ENCODE measurements around the gene WNK3. TPM values are rescaled to one million over a fixed set of nuclear protein-coding genes. Genes with fewer than 3 reads are reported as not detected.

The WNK3 gene
- total RNA-seq, 2 experiments from 2014 or later = 0.17 TPM; not detected in 1

DNA sequence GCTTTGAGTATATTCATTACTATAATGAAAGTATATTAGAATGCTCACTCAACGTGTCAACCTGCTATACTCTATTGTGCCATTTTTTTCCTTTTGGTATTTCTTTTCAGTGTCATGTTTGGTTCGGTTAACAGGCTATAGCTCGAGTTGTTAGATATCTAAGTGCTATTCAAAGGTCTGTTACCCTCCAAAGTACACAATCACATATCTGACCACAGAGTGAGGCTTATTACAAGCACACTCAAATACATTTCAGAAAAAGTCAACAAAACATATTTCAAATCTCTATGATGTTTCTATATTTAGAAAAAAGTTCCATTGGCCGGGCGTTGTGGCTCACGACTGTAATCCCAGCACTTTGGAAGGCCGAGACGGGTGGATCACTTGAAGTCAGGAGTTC lies 32.8 kb downstream of the WNK3 start:
- Histone ChIP-seq H3K27ac (ENCODE audit: low read depth, low read length, poor library complexity, severe bottlenecking) (no peak overlapping the region), H3K9me2 (ENCODE audit: insufficient read depth, low read length) (no peaks in the 10 kb centered on the region), H3K4me3 (ENCODE audit: low read depth, low read length, poor library complexity, severe bottlenecking) (no peak overlapping the region), H3K9me3 (ENCODE audit: low read length) (no peaks in the 10 kb centered on the region), H3K4me2 (ENCODE audit: low read length) (no peak overlapping the region), H3K4me1 (ENCODE audit: insufficient read depth, low read length, poor library complexity, severe bottlenecking) (no peaks in the 10 kb centered on the region), H3K79me2 (ENCODE audit: insufficient read depth, low read depth, low read length) (no peaks in the 10 kb centered on the region), H3K36me3 (ENCODE audit: insufficient read depth, low read length) (no peaks in the 10 kb centered on the region), H4K20me1 (ENCODE audit: insufficient read depth, low read length) (no peaks in the 10 kb centered on the region), H2AFZ (ENCODE audit: low read length) (no peak overlapping the region)
- POLR2A ChIA-PET = no interaction called here
- BruUV-seq (replicated peaks) = no TSS peak
- no peak for DNase-seq (ENCODE audit: low spot score)
- TF ChIP-seq, protein P1, sequence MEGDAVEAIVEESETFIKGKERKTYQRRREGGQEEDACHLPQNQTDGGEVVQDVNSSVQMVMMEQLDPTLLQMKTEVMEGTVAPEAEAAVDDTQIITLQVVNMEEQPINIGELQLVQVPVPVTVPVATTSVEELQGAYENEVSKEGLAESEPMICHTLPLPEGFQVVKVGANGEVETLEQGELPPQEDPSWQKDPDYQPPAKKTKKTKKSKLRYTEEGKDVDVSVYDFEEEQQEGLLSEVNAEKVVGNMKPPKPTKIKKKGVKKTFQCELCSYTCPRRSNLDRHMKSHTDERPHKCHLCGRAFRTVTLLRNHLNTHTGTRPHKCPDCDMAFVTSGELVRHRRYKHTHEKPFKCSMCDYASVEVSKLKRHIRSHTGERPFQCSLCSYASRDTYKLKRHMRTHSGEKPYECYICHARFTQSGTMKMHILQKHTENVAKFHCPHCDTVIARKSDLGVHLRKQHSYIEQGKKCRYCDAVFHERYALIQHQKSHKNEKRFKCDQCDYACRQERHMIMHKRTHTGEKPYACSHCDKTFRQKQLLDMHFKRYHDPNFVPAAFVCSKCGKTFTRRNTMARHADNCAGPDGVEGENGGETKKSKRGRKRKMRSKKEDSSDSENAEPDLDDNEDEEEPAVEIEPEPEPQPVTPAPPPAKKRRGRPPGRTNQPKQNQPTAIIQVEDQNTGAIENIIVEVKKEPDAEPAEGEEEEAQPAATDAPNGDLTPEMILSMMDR (conservative IDR thresholded peaks at IDR 0.05; ENCODE audit: low read length) = no peak
- TF ChIP-seq EZH2phosphoT487 (IDR thresholded peaks at IDR 0.05; ENCODE audit: borderline replicate concordance, low read depth, low read length) = no peak
- intact Hi-C loops (cut with micrococcal nuclease; ENCODE audit: unreplicated experiment) = no loop called here
- CTCF ChIA-PET (ENCODE audit: unreplicated experiment) = no interaction called here

DNA sequence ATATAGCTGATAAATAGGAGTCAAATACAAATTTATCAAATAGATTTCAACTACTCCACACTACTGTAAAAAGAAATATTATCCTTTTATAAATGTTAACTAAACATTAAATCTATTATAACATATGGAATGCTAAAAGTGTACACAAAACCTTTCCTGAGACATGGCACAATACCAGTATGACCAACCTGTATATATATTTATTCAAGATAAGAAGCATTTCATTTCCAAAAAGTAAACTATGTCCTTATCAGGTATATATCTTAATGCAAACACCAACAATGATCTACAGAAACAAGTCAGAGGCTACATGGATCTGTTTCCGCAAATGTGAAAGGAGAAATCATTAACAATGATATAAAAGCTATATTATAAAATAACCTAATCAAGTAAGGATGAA lies 37.8 kb downstream of the WNK3 start:
- Histone ChIP-seq H3K9me2 (ENCODE audit: insufficient read depth, low read length) (no peaks in the 10 kb centered on the region), H3K4me2 (ENCODE audit: low read length) (no peak overlapping the region), H3K9me3 (ENCODE audit: low read length) (no peaks in the 10 kb centered on the region), H3K27ac (ENCODE audit: low read depth, low read length, poor library complexity, severe bottlenecking) (no peak overlapping the region), H3K4me1 (ENCODE audit: insufficient read depth, low read length, poor library complexity, severe bottlenecking) (no peaks in the 10 kb centered on the region), H3K79me2 (ENCODE audit: insufficient read depth, low read depth, low read length) (no peaks in the 10 kb centered on the region), H2AFZ (ENCODE audit: low read length) (no peak overlapping the region), H3K4me3 (ENCODE audit: low read depth, low read length, poor library complexity, severe bottlenecking) (no peak overlapping the region), H3K36me3 (ENCODE audit: insufficient read depth, low read length) (no peaks in the 10 kb centered on the region), H4K20me1 (ENCODE audit: insufficient read depth, low read length) (no peaks in the 10 kb centered on the region)
- ChIA-PET POLR2A (no interaction called here), CTCF (ENCODE audit: unreplicated experiment) (no interaction called here)
- intact Hi-C loops (cut with micrococcal nuclease; ENCODE audit: unreplicated experiment) = no loop called here
- no peak for TF ChIP-seq EZH2phosphoT487 (IDR thresholded peaks at IDR 0.05; ENCODE audit: borderline replicate concordance, low read depth, low read length)
- TF ChIP-seq, protein P1 (conservative IDR thresholded peaks at IDR 0.05; ENCODE audit: low read length) = no peak
- no TSS peak for BruUV-seq (replicated peaks)
- no peak for DNase-seq (ENCODE audit: low spot score)

DNA sequence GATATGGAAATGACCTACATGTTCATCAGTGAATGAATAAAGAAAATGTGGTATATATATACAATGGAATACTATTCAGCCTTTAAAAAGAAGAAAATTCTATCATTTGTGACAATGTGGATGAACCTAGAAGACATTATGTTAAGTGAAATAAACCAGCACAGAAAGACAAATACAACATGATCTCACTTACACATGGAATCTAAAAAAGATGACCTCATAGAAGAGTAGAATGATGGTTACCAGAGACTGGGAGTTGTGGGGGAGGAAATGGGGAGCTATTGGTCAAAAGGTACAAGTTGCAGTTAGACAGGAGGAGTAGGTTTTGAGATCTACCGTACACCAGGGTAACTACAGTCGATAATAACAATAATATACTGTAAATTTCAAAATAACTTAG lies 51.5 kb downstream of the WNK3 start:
- Histone ChIP-seq H3K79me2 (ENCODE audit: insufficient read depth, low read depth, low read length) (no peaks in the 10 kb centered on the region), H3K4me3 (ENCODE audit: low read depth, low read length, poor library complexity, severe bottlenecking) (no peak overlapping the region), H3K9me2 (ENCODE audit: insufficient read depth, low read length) (no peaks in the 10 kb centered on the region), H3K36me3 (ENCODE audit: insufficient read depth, low read length) (no peaks in the 10 kb centered on the region), H4K20me1 (ENCODE audit: insufficient read depth, low read length) (no peaks in the 10 kb centered on the region), H3K4me1 (ENCODE audit: insufficient read depth, low read length, poor library complexity, severe bottlenecking) (no peaks in the 10 kb centered on the region), H2AFZ (ENCODE audit: low read length) (no peak overlapping the region), H3K27ac (ENCODE audit: low read depth, low read length, poor library complexity, severe bottlenecking) (no peak overlapping the region), H3K4me2 (ENCODE audit: low read length) (no peak overlapping the region), H3K9me3 (ENCODE audit: low read length) (no peaks in the 10 kb centered on the region)
- TF ChIP-seq, protein P1 (conservative IDR thresholded peaks at IDR 0.05; ENCODE audit: low read length) = no peak
- TF ChIP-seq EZH2phosphoT487 (IDR thresholded peaks at IDR 0.05; ENCODE audit: borderline replicate concordance, low read depth, low read length) = no peak
- intact Hi-C loops (cut with micrococcal nuclease; ENCODE audit: unreplicated experiment) = no loop called here
- ChIA-PET CTCF (ENCODE audit: unreplicated experiment) (no interaction called here), POLR2A (no interaction called here)
- BruUV-seq (replicated peaks) = no TSS peak
- DNase-seq (ENCODE audit: low spot score) = no peak
